GM06990 (cell line): ENCODE data around the gene SLC22A1.
"Not testable (repeated sequence)": the region's sequence is repeated elsewhere in the genome, so short reads cannot be mapped to it uniquely, and the experiment has no call there.

ENCODE experiments used
- DNase-seq: peaks from one replicate; pipeline ENCODE4 v3.0.0-alpha.2; 2011; ENCODE audit not compliant: insufficient read length; ENCODE audit errors: extremely low read depth
- H3K27me3 ChIP-seq: replicated peaks from 2 replicates; pipeline ENCODE4 v1.6.0; 2011; ENCODE audit warnings: low read length; ENCODE audit not compliant: control insufficient read depth, insufficient read depth
- H3K36me3 ChIP-seq: 2 replicates; pipeline ENCODE4 v1.5.1; 2011; ENCODE audit warnings: low read length; ENCODE audit not compliant: control insufficient read depth, insufficient read depth
- H3K4me3 ChIP-seq: replicated peaks from 2 replicates; pipeline ENCODE4 v1.5.1; 2011; ENCODE audit warnings: low read depth, mild to moderate bottlenecking, control low read depth, low read length
- TF ChIP-seq, protein P1 (sequence below): IDR thresholded peaks from 2 replicates; pipeline ENCODE4 v1.5.1; 2011; ENCODE audit warnings: low read length, control low read depth, mild to moderate bottlenecking, inconsistent platforms; ENCODE audit not compliant: insufficient read depth, poor library complexity, severe bottlenecking

Gene SLC22A1

DNA sequence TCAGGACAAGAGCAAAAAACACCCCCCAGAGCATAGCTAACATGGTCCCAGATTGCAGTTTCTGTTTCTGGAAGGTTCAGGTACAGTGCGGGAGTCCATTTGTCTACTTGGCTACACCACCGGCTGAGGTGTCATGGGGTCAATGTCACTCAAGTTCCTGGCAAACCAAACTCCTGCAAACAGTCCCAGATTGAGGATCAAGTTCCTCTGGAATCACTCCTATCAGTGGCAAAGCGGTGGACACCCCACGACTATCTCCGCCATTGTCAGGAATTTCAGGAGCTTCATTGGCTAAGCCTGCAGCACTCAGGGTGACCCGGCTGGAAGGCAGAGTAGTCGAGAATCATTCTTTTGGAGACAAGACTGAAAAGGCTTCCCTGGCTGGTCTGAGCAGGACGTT is 41.8 kb downstream of the SLC22A1 start:
- no peak overlapping the region for H3K4me3 ChIP-seq
- H3K27me3 ChIP-seq, result no peaks in the 10 kb centered on the region
- H3K36me3 ChIP-seq, result no peaks in the 10 kb centered on the region
- TF ChIP-seq, protein P1, sequence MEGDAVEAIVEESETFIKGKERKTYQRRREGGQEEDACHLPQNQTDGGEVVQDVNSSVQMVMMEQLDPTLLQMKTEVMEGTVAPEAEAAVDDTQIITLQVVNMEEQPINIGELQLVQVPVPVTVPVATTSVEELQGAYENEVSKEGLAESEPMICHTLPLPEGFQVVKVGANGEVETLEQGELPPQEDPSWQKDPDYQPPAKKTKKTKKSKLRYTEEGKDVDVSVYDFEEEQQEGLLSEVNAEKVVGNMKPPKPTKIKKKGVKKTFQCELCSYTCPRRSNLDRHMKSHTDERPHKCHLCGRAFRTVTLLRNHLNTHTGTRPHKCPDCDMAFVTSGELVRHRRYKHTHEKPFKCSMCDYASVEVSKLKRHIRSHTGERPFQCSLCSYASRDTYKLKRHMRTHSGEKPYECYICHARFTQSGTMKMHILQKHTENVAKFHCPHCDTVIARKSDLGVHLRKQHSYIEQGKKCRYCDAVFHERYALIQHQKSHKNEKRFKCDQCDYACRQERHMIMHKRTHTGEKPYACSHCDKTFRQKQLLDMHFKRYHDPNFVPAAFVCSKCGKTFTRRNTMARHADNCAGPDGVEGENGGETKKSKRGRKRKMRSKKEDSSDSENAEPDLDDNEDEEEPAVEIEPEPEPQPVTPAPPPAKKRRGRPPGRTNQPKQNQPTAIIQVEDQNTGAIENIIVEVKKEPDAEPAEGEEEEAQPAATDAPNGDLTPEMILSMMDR, result no peak
- no peak for DNase-seq

DNA sequence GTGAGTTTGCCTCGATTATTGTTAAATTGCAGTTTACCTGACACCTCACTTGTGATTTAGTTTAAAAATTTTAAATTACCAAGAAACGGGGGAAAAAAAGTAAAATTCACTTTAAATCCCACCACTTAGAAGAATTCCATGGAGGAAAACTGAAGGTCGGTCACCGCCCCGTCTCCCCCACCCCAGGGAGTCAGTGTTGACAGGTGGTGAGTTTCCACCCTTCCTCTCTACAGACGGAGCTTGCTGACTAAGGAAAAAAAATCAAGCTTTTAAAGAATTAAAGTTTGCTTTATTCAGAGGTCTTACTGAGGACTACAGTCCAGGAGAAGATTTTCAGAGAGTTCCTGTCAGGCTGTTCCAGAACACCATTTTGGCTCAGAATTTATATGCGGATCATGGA is 42.3 kb downstream of the SLC22A1 start:
- Histone ChIP-seq H3K36me3 (no peaks in the 10 kb centered on the region), H3K4me3 (no peak overlapping the region), H3K27me3 (no peaks in the 10 kb centered on the region)
- DNase-seq, result no peak
- TF ChIP-seq, protein P1, result no peak

DNA sequence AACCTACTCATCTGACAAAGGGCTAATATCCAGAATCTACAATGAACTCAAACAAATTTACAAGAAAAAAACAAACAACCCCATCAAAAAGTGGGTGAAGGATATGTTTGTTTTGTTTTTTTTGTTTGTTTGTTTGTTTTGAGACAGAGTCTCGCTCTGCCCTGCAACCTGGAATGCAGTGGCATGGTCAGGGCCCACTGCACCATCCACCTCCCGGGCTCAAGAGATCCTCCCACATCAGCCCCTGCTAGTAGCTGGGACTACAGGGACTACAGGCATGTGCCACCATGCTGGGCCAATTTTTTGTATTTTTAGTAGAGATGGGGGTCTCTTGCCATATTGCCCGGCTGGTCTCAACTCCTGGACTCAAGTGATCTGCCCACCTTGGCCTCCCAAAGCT is 44.3 kb downstream of the SLC22A1 start:
- not testable (repeated sequence) for H3K27me3 ChIP-seq, H3K4me3 ChIP-seq, H3K36me3 ChIP-seq, DNase-seq

DNA sequence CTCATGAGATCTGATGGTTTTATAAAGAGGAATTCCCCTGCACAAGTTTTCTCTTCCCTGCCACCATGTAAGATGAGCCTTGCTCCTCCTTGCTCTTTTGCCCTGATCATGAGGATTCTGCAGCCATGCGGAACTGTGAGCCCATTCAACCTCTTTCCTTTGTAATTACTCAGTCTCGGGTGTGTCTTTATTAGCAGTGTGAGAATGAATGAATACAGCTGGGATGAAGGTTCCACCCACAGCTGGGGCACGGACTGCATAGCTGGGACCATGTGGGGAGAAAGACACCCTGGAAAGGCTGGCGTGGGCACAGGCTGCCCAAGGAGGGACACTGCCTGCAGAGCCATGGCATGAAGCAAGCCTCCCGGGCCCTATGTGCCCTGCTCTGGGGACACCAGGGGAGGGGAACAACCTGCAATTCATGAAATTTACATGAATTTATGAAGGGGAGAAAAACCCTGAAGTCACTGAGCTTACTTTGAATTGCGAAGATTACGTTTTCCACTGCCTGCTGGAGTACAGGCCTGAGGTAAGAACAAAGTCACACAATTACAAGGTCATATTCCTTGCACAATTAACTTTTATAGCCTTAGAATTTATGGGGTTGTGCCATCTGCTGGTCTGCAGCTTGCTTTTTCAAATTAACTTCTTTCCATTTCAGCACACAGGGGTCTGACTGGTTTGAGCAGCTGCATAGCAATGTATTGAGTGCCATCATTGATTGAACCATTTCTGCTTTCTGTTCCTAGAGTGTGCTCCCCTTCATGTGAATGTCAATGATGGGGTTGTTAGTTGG is 46.2 kb downstream of the SLC22A1 start:
- Histone ChIP-seq H3K4me3 (no peak overlapping the region), H3K27me3 (no peaks in the 10 kb centered on the region), H3K36me3 (no peaks in the 10 kb centered on the region)
- no peak for DNase-seq
- TF ChIP-seq, protein P1, result no peak

DNA sequence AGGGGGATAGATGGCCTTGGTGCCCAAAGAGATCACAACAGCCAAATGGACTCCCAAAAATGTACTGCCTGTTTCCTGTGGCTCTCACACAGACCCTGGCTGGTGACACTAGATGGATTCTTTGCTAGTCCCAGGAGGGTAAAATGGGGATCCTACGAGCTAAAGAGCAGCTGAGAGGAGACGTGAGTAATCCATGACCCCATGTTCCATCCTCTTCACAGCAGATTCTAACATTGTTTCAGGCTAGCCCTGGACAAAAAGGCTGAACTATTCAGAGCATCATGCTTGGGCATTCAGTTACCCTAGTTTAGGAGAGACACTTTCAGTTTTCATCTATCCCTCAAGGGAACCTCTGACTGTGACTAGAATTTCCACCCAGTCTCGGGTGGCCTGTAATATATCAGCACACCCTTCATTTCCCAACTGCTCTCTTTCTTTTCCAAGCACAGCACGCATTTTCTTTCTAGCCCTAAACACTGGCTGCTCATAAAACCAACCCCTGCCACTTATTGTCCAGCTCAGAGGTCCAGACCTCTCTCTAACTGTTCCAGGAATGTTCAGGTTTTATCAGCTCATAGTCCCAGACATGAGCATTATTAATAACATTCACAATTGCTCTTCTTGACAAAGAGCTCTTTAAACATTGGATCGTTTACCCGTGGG is 48.5 kb downstream of the SLC22A1 start:
- H3K27me3 ChIP-seq, result no peaks in the 10 kb centered on the region

GRCh38 chr6:160172704-160173103 is 51.1 kb downstream of the SLC22A1 start:
- Histone ChIP-seq H3K27me3 (no peaks in the 10 kb centered on the region), H3K36me3 (no peaks in the 10 kb centered on the region), H3K4me3 (no peak overlapping the region)
- no peak for DNase-seq
- TF ChIP-seq, protein P1, result no peak

More for the DNA sequence above, 48.5 kb downstream of the SLC22A1 start:
- no peak for DNase-seq
- TF ChIP-seq, protein P1, result no peak
- H3K36me3 ChIP-seq, result no peaks in the 10 kb centered on the region
- H3K4me3 ChIP-seq, result no peak overlapping the region
